NCI-H187 treated with DMSO at 0.1 percent for 48 hours (cell line): ENCODE results near the gene RAD51B.

Experiments used
- DNase-seq: peaks from one replicate; lab custom pipeline; 2025; lab: John Stamatoyannopoulos, UW

RAD51B gene

GRCh38 chr14:68441542-68441941, 622.0 kb downstream of the RAD51B start:
- no peak for DNase-seq

- DNase-seq, result no peak
These were observed 623.5 kb downstream of the RAD51B start for GRCh38 chr14:68442828-68443629.

- DNase-seq, result no peak
These were observed 625.0 kb downstream of the RAD51B start for GRCh38 chr14:68444449-68445168.

DNA sequence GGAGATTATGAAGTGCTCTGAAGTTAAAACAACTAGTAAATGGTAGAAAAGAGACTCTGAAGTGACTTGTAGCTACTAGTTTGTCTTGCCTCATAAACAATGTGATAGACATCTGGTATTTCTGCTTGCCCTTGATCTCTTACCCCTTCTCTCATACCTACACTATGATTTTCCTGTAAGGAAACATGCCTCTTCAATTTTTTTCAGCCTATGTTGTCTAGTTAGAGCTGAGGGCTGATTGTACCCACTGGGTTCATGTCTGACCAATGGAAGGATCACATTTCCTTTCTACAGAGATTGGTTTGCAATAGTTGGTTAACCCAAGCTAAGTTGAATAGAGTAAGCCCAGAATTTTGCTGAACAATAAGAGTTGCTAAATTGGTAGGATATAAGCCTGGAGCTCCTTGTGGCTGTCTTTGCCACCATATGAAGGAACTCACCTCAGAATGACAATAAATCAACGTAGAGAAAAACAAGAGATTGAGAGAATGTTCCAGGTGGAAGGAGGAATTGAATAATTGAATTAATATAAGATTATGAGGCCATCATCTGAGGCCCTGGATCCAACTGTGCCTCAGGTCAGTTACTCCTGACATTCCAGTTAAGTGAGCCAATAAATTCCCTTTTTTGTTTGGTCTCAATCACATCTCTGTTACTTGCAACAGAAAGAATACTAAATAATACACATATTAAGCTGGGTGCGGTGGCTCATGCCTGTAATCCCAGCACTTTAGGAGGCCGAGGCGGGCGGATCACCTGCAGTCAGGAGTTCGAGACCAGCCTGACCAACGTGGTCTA, 626.9 kb downstream of the RAD51B start:
- no peak for DNase-seq

DNA sequence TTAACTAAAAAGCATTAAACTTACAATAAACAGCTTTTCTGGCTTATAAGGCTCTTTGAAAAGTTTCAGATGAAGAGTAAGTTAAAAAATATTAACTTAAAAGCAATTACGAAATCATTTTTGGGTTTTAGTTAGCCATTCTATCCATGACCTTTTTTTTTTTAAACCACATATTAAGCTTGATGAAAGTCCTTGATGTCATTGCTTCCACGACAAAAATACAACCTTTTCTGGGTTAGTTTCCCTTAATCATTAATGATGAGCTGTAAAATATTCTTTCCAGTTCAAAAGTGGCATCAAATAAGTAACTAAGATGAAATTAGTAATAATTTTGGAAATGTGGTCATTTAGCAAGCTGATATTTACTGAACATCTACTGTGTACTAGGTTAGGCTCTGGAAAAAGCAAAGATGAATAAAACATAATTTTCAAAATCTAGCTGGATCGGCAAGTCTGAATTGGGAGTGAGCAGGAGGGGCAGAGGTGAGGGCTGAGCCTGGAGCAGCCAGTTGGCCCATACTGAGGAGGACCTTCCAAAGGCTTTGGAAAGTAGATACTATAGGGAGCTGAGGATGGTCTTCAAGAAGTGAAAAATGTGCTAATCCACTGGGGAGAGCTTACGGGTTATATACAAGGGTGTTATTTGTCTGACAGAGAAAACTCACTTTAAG, 628.1 kb downstream of the RAD51B start:
- no peak for DNase-seq

GRCh38 chr14:68448252-68448902, 628.8 kb downstream of the RAD51B start:
- no peak for DNase-seq

- no peak for DNase-seq
These were observed 630.1 kb downstream of the RAD51B start for GRCh38 chr14:68449561-68450181.

- no peak for DNase-seq
These were observed 631.0 kb downstream of the RAD51B start for GRCh38 chr14:68450391-68451120.

GRCh38 chr14:68451696-68452373, 632.3 kb downstream of the RAD51B start:
- no peak for DNase-seq

DNA sequence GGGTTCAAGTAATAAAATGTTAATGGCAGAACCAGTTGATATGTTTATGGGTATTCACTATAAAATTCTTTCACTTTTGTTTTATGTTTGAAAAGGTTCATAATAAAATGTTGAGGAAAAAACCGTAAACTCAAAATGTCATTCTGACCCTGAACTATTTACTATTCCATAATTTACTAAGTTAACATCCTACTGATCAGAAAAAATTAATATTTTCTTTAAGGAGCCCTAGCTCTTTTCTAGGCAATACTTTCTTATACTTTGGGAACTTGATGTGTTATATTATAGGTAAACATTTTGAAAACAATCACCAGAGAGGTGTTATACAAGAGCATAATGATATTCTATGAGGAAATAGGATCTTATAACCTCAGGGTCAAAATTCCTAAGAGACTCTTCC, 638.7 kb downstream of the RAD51B start:
- no peak for DNase-seq

DNA sequence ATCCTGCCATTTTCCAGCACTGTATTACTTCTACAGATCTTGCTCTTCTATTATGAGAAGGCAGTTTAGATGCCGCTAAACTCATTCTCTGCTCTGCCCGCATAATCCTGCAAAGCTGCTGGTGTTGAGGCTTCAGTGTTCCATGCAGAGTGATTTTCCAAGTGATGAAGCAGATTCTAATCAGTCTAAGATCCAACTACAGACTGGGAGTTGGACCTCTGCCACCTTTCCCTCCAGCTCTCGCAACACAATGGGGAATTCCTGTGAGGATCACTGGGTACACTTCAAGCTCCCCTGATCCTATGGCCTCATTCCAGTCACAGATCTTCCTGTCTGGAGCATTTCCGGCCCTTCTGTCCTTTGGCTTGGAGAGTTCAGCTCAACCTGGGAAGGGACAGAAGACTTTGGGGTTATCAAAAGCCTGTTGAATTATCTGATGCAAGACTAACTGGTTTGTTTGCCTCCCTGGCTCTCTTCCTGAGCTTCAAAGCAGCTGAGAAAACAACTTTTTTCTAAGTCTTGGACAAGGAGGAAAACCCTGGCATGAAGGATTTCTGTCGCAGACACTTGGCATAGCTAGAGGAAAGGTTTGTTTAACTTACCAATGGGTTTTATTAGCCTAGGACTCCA, 639.4 kb downstream of the RAD51B start:
- DNase-seq, result no peak

DNA sequence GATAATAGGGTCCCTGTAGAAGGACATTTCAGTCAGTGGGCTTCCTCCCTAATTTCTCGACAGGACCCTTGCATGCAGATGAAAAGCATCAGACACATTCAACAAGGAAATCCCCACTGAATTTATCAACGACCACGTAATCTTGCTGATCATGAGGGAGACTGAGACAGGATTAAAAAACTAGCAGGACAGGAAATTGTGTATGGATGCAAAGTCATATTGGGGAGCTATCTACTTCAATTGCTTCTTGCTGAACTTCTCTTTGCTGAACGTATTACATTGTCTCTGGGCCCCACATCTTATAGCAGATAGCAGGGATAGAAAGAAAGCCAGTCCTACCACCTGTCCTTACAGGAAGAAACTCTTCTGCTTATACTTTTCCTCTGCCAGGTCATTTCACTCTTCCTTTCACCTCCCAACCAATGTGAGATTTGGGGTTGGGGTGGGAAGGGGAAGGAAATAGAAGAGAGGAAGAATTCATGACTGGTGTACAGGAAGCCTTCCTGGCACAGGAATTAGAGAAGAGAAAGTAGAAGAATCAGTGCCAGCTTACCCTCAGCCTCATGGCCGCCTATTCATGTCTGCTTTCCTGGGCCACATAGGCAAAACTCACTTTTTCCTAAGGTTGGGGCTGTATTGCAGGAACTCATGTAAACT, 640.0 kb downstream of the RAD51B start:
- no peak for DNase-seq

GRCh38 chr14:68460541-68460940, 641.0 kb downstream of the RAD51B start:
- no peak for DNase-seq

GRCh38 chr14:68461086-68461485, 641.5 kb downstream of the RAD51B start:
- DNase-seq, result no peak

DNA sequence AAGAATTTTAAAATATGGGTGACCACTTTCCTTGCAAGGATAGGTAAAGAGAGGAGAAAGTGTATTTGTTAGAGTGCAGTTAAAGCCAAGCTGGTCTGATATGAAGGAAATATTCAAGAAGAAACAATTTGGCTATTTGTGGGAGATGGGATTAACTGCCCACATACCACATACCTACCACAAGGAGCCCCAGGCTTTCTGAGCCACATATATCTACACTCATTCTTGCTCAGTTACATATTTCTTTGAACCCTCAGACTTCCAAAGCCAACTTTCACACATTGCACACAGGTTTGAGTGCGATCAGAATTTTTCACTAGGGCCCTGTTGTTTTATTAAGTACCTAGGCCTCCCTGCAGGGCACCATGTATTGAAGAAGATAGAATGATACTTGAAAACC, 643.1 kb downstream of the RAD51B start:
- no peak for DNase-seq

- no peak for DNase-seq
These were observed 643.7 kb downstream of the RAD51B start for GRCh38 chr14:68463299-68463698.

DNA sequence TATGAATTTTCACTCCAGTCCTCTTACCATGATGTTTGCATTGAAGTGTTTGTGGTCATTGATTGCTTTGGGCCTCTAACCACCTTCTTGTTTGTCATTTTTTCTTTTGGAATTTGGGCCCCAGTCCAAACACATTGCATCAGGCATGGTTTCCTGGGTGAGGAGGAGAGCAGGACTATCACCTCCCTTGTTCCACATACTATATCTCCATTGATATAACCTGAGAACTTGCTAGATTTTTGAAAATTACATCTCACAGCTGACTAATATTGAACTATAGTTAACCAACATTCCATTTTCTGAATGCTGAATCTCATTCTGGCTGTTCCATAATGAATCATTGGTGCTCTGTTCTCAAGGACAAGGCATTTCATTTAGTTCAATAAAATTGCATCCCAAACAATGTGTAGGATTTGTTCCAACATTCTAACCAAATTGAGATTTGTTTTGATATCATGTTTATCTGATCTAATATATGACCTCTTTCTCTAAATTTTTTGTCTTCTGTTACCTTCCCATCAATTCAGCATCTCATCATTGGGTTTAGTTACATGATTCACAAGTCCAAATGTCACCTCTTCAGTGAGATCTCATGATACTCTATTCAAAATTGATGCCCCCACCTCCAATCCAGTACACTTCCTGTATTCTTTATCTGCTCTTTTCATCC, 644.3 kb downstream of the RAD51B start:
- no peak for DNase-seq

DNA sequence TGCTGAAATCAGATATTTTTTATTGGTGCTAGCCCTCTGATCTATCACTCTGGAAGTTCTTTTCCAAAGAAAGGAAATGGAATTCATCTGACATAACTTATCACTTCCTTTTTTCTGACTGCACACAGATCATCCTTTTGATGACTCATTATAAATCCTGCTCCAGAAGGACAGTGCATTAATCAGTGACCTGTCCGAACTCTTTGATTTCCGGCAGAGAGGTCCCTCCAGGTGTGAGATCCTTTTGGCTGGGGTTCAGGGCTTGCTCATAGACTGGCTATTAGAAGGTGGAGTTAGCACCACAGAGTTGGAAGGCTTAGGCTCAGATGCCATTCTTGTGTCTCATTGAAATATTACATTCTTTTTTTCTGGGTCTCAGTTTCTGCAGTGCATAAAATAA, 645.1 kb downstream of the RAD51B start:
- no peak for DNase-seq
